ENCODE results near the gene KCNK6.

The KCNK6 gene

DNA sequence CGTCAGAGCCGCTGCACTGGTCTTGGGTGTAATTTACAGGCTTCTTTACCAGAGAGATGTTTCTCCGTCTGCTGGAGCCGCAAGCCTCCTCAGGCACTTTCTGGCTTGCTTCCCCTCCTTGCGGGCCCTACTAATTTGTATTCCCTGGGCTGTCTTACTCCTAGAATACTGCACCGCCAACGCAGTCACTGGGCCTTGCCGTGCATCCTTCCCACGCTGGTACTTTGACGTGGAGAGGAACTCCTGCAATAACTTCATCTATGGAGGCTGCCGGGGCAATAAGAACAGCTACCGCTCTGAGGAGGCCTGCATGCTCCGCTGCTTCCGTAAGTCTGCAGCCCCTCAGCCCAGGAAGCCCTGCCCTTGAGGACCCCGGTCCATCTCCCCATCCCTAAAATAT lies 29.7 kb upstream of the KCNK6 start:
- no peaks in the 10 kb centered on the region for H3K79me2 ChIP-seq (ENCODE audit: insufficient read depth, low read length)
- no peak overlapping the region for H3K4me2 ChIP-seq (ENCODE audit: low read length)
- peaks cover 61% of the 10 kb centered on the region for H3K36me3 ChIP-seq (ENCODE audit: insufficient read depth, low read length)
- H3F3A ChIP-seq (ENCODE audit: insufficient read depth, low read length): no peaks in the 10 kb centered on the region
- H3K9me3 ChIP-seq (ENCODE audit: low read length): no peaks in the 10 kb centered on the region
- H3K4me1 ChIP-seq (ENCODE audit: insufficient read depth, low read length, severe bottlenecking): no peaks in the 10 kb centered on the region
- no peaks in the 10 kb centered on the region for H4K20me1 ChIP-seq (ENCODE audit: insufficient read depth, low read length)
- H3K4me3 ChIP-seq (ENCODE audit: low read depth, low read length, poor library complexity, severe bottlenecking): no peak overlapping the region
- no peak overlapping the region for H3K9ac ChIP-seq (ENCODE audit: low read length)
- TF ChIP-seq, protein P1, sequence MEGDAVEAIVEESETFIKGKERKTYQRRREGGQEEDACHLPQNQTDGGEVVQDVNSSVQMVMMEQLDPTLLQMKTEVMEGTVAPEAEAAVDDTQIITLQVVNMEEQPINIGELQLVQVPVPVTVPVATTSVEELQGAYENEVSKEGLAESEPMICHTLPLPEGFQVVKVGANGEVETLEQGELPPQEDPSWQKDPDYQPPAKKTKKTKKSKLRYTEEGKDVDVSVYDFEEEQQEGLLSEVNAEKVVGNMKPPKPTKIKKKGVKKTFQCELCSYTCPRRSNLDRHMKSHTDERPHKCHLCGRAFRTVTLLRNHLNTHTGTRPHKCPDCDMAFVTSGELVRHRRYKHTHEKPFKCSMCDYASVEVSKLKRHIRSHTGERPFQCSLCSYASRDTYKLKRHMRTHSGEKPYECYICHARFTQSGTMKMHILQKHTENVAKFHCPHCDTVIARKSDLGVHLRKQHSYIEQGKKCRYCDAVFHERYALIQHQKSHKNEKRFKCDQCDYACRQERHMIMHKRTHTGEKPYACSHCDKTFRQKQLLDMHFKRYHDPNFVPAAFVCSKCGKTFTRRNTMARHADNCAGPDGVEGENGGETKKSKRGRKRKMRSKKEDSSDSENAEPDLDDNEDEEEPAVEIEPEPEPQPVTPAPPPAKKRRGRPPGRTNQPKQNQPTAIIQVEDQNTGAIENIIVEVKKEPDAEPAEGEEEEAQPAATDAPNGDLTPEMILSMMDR (IDR thresholded peaks at IDR 0.05; ENCODE audit: low read length): no peak
- no peak for TF ChIP-seq EZH2 (IDR thresholded peaks at IDR 0.05; ENCODE audit: borderline replicate concordance, low read length)
- H2AFZ ChIP-seq (ENCODE audit: low read length): no peak overlapping the region
- H3K27me3 ChIP-seq (ENCODE audit: insufficient read depth, low read length): no peaks in the 10 kb centered on the region
- no peak overlapping the region for H3K27ac ChIP-seq (ENCODE audit: low read depth, low read length, poor library complexity, severe bottlenecking)
- no peaks in the 10 kb centered on the region for H3K9me2 ChIP-seq (ENCODE audit: low read depth, low read length)

DNA sequence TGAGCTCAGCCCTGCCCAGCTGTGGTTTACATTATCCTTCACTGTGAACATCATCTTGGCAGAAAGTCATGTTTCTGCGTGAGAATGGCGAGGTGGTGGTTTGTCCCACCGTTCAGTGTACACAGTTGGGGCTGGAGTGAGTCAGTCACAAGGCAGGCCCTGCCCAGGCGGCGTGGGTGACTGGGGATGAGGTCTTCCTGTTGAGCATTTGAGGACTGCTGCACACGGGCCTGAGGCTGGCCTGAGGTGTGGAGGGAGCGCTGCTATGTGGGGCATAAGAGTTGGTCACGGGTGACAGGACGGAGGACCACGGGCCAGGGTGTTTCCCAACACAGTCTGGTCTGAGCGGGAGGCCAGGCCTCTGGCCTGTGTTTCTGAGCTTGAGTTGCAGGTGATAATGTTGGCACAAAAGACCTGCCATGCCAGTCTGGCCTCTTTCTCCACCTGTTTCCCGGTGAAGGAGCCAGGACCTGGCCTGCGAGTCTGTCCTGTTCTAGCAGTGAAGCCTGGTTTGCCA lies 29.0 kb upstream of the KCNK6 start:
- peaks cover 54% of the 10 kb centered on the region for H3K36me3 ChIP-seq (ENCODE audit: insufficient read depth, low read length)

DNA sequence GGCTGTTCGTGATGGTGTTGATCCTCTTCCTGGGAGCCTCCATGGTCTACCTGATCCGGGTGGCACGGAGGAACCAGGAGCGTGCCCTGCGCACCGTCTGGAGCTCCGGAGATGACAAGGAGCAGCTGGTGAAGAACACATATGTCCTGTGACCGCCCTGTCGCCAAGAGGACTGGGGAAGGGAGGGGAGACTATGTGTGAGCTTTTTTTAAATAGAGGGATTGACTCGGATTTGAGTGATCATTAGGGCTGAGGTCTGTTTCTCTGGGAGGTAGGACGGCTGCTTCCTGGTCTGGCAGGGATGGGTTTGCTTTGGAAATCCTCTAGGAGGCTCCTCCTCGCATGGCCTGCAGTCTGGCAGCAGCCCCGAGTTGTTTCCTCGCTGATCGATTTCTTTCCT lies 27.8 kb upstream of the KCNK6 start:
- no peak for TF ChIP-seq EZH2 (IDR thresholded peaks at IDR 0.05; ENCODE audit: borderline replicate concordance, low read length)
- TF ChIP-seq, protein P1 (IDR thresholded peaks at IDR 0.05; ENCODE audit: low read length): no peak
- Histone ChIP-seq H3K9me3 (ENCODE audit: low read length) (no peaks in the 10 kb centered on the region), H3K9me2 (ENCODE audit: low read depth, low read length) (no peaks in the 10 kb centered on the region), H3K4me2 (ENCODE audit: low read length) (no peak overlapping the region), H3K79me2 (ENCODE audit: insufficient read depth, low read length) (no peaks in the 10 kb centered on the region), H2AFZ (ENCODE audit: low read length) (no peak overlapping the region), H4K20me1 (ENCODE audit: insufficient read depth, low read length) (no peaks in the 10 kb centered on the region), H3K9ac (ENCODE audit: low read length) (no peak overlapping the region), H3K27me3 (ENCODE audit: insufficient read depth, low read length) (no peaks in the 10 kb centered on the region), H3K36me3 (ENCODE audit: insufficient read depth, low read length) (peaks cover 51% of the 10 kb centered on the region), H3F3A (ENCODE audit: insufficient read depth, low read length) (no peaks in the 10 kb centered on the region), H3K4me1 (ENCODE audit: insufficient read depth, low read length, severe bottlenecking) (no peaks in the 10 kb centered on the region), H3K27ac (ENCODE audit: low read depth, low read length, poor library complexity, severe bottlenecking) (no peak overlapping the region), H3K4me3 (ENCODE audit: low read depth, low read length, poor library complexity, severe bottlenecking) (no peak overlapping the region)

More for the DNA sequence above, 29.0 kb upstream of the KCNK6 start:
- Histone ChIP-seq H4K20me1 (ENCODE audit: insufficient read depth, low read length) (no peaks in the 10 kb centered on the region), H3K27me3 (ENCODE audit: insufficient read depth, low read length) (no peaks in the 10 kb centered on the region), H3K4me2 (ENCODE audit: low read length) (no peak overlapping the region), H3K9ac (ENCODE audit: low read length) (no peak overlapping the region), H3K4me1 (ENCODE audit: insufficient read depth, low read length, severe bottlenecking) (no peaks in the 10 kb centered on the region), H3K9me2 (ENCODE audit: low read depth, low read length) (no peaks in the 10 kb centered on the region), H3K79me2 (ENCODE audit: insufficient read depth, low read length) (no peaks in the 10 kb centered on the region), H3K27ac (ENCODE audit: low read depth, low read length, poor library complexity, severe bottlenecking) (no peak overlapping the region), H3K9me3 (ENCODE audit: low read length) (no peaks in the 10 kb centered on the region), H2AFZ (ENCODE audit: low read length) (no peak overlapping the region), H3F3A (ENCODE audit: insufficient read depth, low read length) (no peaks in the 10 kb centered on the region), H3K4me3 (ENCODE audit: low read depth, low read length, poor library complexity, severe bottlenecking) (no peak overlapping the region)
- TF ChIP-seq EZH2 (IDR thresholded peaks at IDR 0.05; ENCODE audit: borderline replicate concordance, low read length): no peak
- TF ChIP-seq, protein P1 (IDR thresholded peaks at IDR 0.05; ENCODE audit: low read length): no peak
